Measurements from ENCODE around the gene IGF1.

The IGF1 gene

GRCh38 chr12:102463659-102464249 is 16.6 kb downstream of the IGF1 start:
- DNase-seq (ENCODE audit: low read depth, low spot score) = no peak
- CTCF ChIA-PET = interaction anchor here (1.2 to 1.4 kb wide), 2 partner anchors 20 to 239 kb away, joined by 3 to 5 read pairs; no protein-coding TSS in a partner anchor
- POLR2A ChIA-PET = no interaction called here
- TF ChIP-seq, protein P1, sequence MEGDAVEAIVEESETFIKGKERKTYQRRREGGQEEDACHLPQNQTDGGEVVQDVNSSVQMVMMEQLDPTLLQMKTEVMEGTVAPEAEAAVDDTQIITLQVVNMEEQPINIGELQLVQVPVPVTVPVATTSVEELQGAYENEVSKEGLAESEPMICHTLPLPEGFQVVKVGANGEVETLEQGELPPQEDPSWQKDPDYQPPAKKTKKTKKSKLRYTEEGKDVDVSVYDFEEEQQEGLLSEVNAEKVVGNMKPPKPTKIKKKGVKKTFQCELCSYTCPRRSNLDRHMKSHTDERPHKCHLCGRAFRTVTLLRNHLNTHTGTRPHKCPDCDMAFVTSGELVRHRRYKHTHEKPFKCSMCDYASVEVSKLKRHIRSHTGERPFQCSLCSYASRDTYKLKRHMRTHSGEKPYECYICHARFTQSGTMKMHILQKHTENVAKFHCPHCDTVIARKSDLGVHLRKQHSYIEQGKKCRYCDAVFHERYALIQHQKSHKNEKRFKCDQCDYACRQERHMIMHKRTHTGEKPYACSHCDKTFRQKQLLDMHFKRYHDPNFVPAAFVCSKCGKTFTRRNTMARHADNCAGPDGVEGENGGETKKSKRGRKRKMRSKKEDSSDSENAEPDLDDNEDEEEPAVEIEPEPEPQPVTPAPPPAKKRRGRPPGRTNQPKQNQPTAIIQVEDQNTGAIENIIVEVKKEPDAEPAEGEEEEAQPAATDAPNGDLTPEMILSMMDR (IDR thresholded peaks at IDR 0.05; ENCODE audit: insufficient read depth, low read length, missing control alignments) = no peak
- no peak overlapping the region for H3K4me3 ChIP-seq (ENCODE audit: low read depth, low read length)

DNA sequence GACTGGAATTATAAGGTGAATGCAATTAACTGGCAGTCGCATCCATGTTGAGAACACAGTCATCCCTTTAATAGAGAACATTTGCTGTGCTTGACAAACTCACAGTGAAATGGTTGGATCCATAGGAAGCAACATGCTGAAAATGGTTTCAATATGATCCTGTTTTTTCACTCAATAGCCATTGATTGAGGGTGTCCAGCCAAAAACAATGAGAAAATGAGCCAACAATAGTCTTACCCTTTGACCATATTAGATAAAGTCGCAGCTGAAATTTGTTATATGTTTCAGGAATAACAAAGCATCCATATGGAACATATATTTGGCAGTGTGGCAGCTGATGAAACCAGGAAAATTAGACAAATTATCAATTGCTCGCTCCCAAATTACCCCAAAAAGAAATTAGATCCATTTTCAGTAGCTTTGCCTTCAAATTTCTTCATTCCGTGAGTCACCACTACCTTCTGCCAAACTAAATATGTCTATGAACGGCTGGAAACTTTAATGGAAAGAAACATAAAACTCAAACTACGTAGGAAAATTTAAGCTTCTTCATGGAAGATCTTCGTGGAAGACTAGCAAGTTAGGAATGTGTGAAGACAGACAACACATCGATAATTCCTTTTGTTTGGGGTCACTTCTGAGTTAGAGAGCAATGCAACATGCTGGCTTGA is 17.4 kb downstream of the IGF1 start:
- POLR2A ChIA-PET = no interaction called here
- H3K4me3 ChIP-seq (ENCODE audit: low read depth, low read length) = no peak overlapping the region
- TF ChIP-seq, protein P1 (IDR thresholded peaks at IDR 0.05; ENCODE audit: insufficient read depth, low read length, missing control alignments) = no peak
- CTCF ChIA-PET = interaction anchor here (1.2 to 1.4 kb wide), 2 partner anchors 21 to 240 kb away, joined by 3 to 5 read pairs; no protein-coding TSS in a partner anchor
- no peak for DNase-seq (ENCODE audit: low read depth, low spot score)

- no peak overlapping the region for H3K4me3 ChIP-seq (ENCODE audit: low read depth, low read length)
- TF ChIP-seq, protein P1 (IDR thresholded peaks at IDR 0.05; ENCODE audit: insufficient read depth, low read length, missing control alignments) = no peak
- POLR2A ChIA-PET = no interaction called here
- DNase-seq (ENCODE audit: low read depth, low spot score) = no peak
- CTCF ChIA-PET = interaction anchor here (1.2 kb wide), 1 partner anchor 22 kb away, joined by 5 read pairs; no protein-coding TSS in a partner anchor
These were observed 18.0 kb downstream of the IGF1 start for GRCh38 chr12:102462386-102462785.

DNA sequence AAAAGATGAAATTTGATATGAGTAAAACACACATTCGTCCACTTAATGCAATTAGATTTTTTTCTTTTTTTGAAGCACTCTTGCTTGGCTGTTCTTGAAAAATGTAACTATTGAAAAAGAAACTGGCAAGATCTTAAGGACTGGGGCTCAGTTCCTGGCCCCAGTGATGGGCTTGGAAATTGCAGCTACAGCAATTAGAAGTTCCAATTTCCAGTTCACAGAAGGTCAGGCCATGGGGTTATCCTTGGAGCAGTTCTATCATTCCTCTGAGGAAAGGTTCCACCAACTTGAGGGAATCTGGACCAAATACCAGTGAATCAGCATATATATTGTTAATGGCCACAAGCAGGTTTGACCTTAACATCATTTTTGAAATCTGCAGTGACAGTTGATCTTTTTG is 18.9 kb downstream of the IGF1 start:
- ChIA-PET POLR2A (no interaction called here), CTCF (interaction anchor here (1.0 kb wide), 1 partner anchor 23 kb away, joined by 4 read pairs; no protein-coding TSS in a partner anchor)
- TF ChIP-seq, protein P1 (IDR thresholded peaks at IDR 0.05; ENCODE audit: insufficient read depth, low read length, missing control alignments) = no peak
- no peak overlapping the region for H3K4me3 ChIP-seq (ENCODE audit: low read depth, low read length)
- no peak for DNase-seq (ENCODE audit: low read depth, low spot score)

DNA sequence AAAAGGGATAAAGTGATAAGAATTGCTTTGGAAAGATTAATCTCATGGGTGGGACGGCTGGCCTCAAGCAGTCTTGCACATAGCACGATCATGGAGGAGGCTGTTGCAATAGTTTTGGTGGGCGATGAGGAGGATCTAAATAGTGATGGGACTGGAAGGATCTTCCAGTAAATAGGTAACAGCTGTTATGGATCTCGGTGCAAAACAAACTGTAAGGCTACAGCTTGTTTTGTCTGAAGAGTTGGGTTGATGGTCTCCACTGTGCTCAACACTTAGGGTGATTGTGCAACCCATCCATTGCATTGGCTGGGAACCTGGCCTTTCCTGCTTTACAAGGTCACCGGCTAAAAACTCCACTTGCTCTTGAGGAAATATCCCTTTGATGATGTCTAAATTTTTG is 21.0 kb downstream of the IGF1 start:
- no peak for DNase-seq (ENCODE audit: low read depth, low spot score)
- TF ChIP-seq, protein P1 (IDR thresholded peaks at IDR 0.05; ENCODE audit: insufficient read depth, low read length, missing control alignments) = no peak
- POLR2A ChIA-PET = no interaction called here
- H3K4me3 ChIP-seq (ENCODE audit: low read depth, low read length) = no peak overlapping the region
- CTCF ChIA-PET = no interaction called here
